Measurements from ENCODE around the gene CHAF1A.
A peak's percentile ranks its signal among the peaks of the same experiment; 100 is the strongest.

The CHAF1A gene

DNA sequence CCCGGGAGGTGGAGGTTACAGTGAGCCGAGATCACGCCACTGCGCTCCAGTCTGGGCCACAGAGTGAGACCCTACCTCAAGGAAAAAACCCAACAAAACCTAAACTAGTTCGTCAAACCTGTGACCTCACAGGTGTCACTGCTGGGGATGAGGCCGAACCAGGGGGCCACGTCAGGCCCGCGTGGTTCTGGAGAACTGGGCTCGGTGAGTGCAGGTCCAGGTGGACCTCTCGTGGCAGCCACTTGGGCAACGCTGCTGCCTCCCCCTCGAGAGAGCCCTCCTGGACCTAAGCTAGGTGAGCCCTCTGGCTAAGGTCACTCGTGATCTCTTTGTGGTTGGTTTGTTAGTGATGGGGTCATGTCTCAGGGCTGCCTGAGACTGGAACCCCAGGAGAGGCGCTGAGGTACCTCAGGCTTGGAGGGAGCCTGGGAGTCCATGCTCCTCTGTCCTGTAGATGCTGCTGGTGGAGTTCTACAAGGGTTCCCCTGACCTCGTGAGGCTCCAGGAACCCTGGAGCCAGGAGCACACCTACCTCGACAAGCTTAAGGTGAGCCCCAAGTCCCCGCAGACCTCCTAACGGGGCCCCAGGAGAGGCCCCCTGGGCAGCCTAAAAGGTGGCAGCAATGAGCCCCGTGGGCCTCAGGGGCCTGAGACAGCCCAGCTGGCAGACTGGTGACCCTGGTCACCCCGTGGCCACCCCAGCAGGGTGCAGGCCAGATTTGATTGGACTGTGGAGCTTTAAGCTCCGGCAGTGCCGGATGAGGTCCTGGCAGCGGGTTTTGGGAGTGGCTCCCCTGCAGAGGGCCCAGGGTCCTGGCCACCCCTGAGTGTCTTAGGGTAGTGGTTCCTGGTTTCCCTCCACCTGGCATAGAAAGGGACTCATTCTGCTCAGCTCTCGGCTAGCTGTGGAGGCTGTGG, 43.5 kb upstream of the CHAF1A start:
- no peak overlapping the region; the same call in 1 of the 2 replicates for H3K27ac ChIP-seq
- TF ChIP-seq ZFX (IDR thresholded peaks at IDR 0.05; ENCODE audit: borderline replicate concordance): no peak
- TF ChIP-seq, protein P1, sequence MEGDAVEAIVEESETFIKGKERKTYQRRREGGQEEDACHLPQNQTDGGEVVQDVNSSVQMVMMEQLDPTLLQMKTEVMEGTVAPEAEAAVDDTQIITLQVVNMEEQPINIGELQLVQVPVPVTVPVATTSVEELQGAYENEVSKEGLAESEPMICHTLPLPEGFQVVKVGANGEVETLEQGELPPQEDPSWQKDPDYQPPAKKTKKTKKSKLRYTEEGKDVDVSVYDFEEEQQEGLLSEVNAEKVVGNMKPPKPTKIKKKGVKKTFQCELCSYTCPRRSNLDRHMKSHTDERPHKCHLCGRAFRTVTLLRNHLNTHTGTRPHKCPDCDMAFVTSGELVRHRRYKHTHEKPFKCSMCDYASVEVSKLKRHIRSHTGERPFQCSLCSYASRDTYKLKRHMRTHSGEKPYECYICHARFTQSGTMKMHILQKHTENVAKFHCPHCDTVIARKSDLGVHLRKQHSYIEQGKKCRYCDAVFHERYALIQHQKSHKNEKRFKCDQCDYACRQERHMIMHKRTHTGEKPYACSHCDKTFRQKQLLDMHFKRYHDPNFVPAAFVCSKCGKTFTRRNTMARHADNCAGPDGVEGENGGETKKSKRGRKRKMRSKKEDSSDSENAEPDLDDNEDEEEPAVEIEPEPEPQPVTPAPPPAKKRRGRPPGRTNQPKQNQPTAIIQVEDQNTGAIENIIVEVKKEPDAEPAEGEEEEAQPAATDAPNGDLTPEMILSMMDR (IDR thresholded peaks at IDR 0.05): no peak

DNA sequence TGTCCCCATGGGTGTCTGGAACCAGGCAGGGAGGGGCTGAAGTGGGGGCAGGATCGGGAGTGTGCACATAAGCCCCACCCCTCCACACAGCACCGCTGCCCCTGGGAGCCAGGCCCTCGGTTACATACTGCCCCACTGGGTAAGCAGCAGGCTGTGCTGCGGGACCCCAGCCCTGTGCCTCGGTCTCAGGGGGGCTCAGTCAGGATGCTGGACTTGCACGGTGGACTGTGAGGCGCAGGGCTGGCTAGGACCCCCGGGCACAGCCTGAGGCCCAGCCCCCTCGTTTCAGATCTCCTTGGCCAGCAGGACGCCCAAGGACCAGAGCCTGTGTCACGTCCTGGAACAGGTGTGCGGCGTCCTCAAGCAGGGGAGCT, 42.8 kb upstream of the CHAF1A start:
- peak overlapping the region; percentile 32; the same call in 1 of the 2 replicates for H3K27ac ChIP-seq
- TF ChIP-seq ZFX (IDR thresholded peaks at IDR 0.05; ENCODE audit: borderline replicate concordance): no peak
- TF ChIP-seq, protein P1 (IDR thresholded peaks at IDR 0.05): no peak

DNA sequence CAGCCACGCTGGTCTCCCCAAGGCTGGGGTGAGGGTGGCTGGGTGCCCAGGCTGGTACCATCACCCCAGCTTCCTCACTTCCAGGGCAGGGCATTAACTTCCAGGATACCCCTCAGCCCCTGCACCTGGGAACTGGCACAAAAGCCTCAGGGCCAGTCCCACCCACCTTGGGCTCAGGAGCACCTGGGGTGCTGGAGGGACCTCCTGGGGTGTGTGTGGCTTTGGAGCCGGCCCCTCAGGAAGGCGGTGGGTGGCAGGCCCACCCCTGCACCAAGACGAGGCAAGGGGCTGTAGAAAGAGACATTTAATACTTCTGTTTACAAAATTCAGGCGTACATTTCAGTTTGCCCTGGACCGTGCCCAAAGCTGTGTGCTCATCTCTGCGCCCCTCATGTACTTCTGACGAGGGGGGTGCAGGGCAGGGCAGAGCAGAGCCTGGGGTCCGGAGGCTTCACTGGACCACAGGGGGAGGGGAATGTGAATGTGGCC, 42.3 kb upstream of the CHAF1A start:
- TF ChIP-seq, protein P1 (IDR thresholded peaks at IDR 0.05): no peak
- no peak for TF ChIP-seq ZFX (IDR thresholded peaks at IDR 0.05; ENCODE audit: borderline replicate concordance)
- H3K27ac ChIP-seq: peak overlapping the region; percentile 32

DNA sequence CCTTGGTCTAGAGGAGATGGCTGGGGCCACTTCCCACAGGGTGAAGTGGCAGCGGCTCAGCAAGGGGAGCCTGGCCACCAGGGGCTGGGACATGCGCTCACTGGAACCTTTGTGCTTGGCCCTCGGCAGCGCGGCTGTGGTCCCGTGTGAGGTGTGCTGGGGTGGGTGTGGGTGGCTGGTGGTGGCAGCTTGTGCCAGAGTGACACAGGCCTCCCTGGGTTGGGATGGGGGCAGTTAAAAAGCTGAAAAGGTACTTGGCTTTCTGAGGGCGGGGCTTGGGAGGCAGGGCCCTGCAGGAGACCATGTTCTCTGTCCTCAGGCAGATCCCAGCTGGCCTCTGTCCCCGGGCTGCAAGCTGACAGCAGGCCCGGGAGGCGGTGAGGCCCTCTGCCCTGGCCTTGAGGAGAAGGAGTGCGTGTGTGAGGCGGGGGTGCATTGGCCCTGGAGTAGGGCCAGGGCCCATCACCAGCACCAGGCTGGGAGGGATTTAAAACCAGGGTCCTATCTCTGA, 41.7 kb upstream of the CHAF1A start:
- peak overlapping the region; percentile 32; the same call in 1 of the 2 replicates for H3K27ac ChIP-seq
- TF ChIP-seq, protein P1 (IDR thresholded peaks at IDR 0.05): no peak
- no peak for TF ChIP-seq ZFX (IDR thresholded peaks at IDR 0.05; ENCODE audit: borderline replicate concordance)

DNA sequence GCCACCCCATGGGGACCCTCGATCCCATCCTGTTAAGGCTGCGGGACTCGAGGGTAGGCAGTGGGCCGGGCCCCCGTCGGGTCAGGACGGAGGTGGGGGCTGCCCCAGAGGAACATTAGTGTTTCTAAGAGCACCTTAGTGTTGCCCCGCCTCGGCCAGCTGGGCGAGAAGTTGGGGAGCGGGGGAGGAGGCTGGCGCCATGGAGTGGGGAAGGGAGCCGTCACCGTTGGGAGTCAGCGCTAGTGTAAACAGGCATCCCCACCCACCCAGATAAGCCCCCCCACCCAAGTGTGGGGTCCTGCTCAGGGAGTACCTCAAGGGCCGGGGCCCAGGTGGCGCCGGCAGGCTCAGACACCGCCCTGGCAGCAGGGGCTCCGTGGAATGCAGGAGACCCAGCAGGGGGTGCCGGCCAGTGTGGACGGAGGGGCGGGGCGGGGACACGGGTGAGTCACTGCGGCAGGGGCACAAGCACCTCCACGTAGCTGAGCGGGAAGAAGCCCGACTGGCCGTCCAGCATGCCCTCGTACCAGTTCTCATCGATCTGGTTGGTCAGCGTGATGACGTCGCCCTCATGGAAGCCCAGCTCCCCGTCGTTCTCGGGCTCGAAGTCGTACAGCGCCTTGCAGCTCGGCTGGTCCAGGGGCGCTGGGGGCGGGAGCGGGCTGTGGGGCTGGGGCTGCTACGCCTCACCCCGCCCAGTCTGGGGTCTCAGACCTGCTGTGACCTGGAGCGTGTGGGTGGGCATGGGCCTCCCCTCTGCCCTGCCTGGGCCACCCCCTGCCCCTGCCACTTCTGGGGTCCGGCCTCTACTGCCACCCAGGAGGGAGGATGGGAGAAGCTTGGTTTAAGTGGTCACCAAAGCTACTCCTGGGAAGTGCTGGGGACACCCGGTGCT, 41.0 kb upstream of the CHAF1A start:
- H3K27ac ChIP-seq: peak overlapping the region; percentile 32; the same call in 1 of the 2 replicates
- TF ChIP-seq, protein P1 (IDR thresholded peaks at IDR 0.05): no peak
- TF ChIP-seq ZFX (IDR thresholded peaks at IDR 0.05; ENCODE audit: borderline replicate concordance): no peak

DNA sequence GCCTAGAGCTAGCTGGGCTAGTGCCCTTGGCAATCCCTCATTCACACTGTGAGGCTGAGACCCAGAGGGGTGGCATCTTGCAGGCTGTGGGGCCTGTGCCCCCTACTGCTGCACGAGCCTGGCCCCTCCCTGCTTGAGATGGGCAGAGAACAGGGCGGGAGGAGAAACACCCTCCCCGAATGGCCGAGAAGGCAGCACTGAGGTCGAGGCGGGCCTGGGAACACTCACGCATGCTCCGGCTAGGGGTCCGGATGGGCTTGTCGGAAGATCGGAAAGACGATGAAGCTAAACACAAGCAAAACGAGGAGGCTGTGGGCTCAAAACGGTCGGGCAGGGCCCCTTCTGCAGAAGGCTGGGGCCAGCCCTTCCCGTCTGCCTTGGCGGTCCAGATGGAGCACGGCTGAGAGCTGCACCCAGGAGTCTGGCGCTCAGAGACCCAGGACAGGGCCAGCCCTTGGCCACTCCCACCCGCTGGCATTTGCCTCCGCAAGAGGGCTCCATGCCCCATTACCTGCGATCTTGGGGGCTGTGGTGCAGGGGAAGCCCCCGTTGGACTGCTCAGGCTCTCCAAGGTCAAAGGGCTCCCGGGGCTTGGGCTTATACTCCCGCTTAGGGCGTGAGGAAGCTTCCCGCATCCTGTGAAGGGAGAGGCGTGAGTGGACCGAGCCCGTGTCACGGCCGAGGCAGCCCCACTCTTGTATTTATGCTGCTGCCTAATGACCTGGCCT, 40.2 kb upstream of the CHAF1A start:
- H3K27ac ChIP-seq: 0 out of 2 replicates have a peak overlapping the region, but pooled peaks have one; percentile 15
- TF ChIP-seq ZFX (IDR thresholded peaks at IDR 0.05; ENCODE audit: borderline replicate concordance): no peak
- TF ChIP-seq, protein P1 (IDR thresholded peaks at IDR 0.05): no peak

All from 22Rv1 (cell line).